Activated CD4-positive, alpha-beta T cell treated with anti-CD3 and anti-CD28 coated beads, Interleukin-2, amount 10 ng/mL, durations not matched to agents 7 days and 5 days (primary cell): ENCODE measurements around the gene DHRS4. TPM values are rescaled to one million over a fixed set of nuclear protein-coding genes. Genes with fewer than 3 reads are reported as not detected.

Experiments
- total RNA-seq, 2 experiments: library from RNA; stranded (reverse); gene quantifications; one replicate each; pipeline ENCODE4 v1.2.3, GENCODE V29; 2021

The DHRS4 gene
- total RNA-seq, 2 experiments from 2014 or later, result 28.8 to 31.3 TPM

Other genes with a start within 250 kb of the DHRS4 start
- 10 to 100 TPM; 22.5 to 24.8 TPM for gene DHRS4L2, start 35.2 kb downstream of the DHRS4 start, total RNA-seq
- 1 to 10 TPM in 1 of 2 experiments, under 1 TPM in 1; 0.83 to 1.1 TPM for gene CARMIL3, start 98.2 kb downstream of the DHRS4 start, total RNA-seq
- not detected for gene CPNE6, start 117.8 kb downstream of the DHRS4 start, total RNA-seq
- 10 to 100 TPM; 57.4 to 60.3 TPM for gene PCK2, start 140.5 kb downstream of the DHRS4 start, total RNA-seq
- 100 to 1,000 TPM; 106 to 116 TPM for gene DCAF11, start 161.0 kb downstream of the DHRS4 start, total RNA-seq
- gene NRL, start 161.2 kb downstream of the DHRS4 start, total RNA-seq, result 1 to 10 TPM; 3.1 to 3.3 TPM
- 1 to 10 TPM; 1.9 to 2.0 TPM for gene FITM1, start 176.9 kb downstream of the DHRS4 start, total RNA-seq
- 100 to 1,000 TPM; 498 to 547 TPM for gene PSME1, start 182.4 kb downstream of the DHRS4 start, total RNA-seq
- gene EMC9, start 187.8 kb downstream of the DHRS4 start, total RNA-seq, result 10 to 100 TPM; 37.1 to 41.0 TPM
- 100 to 1,000 TPM; 644 to 698 TPM for gene PSME2, start 192.8 kb downstream of the DHRS4 start, total RNA-seq
- 100 to 1,000 TPM; 147 to 160 TPM for gene RNF31, start 193.7 kb downstream of the DHRS4 start, total RNA-seq
- gene IRF9, start 207.5 kb downstream of the DHRS4 start, total RNA-seq, result 100 to 1,000 TPM; 285 to 286 TPM
- gene REC8, start 218.3 kb downstream of the DHRS4 start, total RNA-seq, result 10 to 100 TPM; 52.8 to 61.0 TPM
- 10 to 100 TPM; 45.3 to 48.7 TPM for gene IPO4, start 235.0 kb downstream of the DHRS4 start, total RNA-seq
- 10 to 100 TPM; 28.6 to 33.2 TPM for gene TM9SF1, start 241.7 kb downstream of the DHRS4 start, total RNA-seq